DOHH2 (cell line): ENCODE measurements around the gene TACC2.

ENCODE experiments used
- H3F3A ChIP-seq: fragments of 200-600 bp; sonication (generic), shearing (Covaris generic); 2 replicates; pipeline ENCODE4 v1.6.0; 2016; ENCODE audit warnings: antibody characterized with exemption, mild to moderate bottlenecking; ENCODE audit not compliant: control insufficient read depth, insufficient read depth
- H3K27ac ChIP-seq: fragments of 200-600 bp; sonication (generic); 2 replicates; pipeline ENCODE4 v1.5.1; 2014; ENCODE audit warnings: low read depth, mild to moderate bottlenecking, low read length, moderate library complexity
- H3K27me3 ChIP-seq: fragments of 200-600 bp; sonication (generic); 2 replicates; pipeline ENCODE4 v1.6.1; 2014; ENCODE audit warnings: mild to moderate bottlenecking, low read length, mixed read lengths; ENCODE audit not compliant: control insufficient read depth
- H3K36me3 ChIP-seq: fragments of 200-600 bp; sonication (generic); 2 replicates; pipeline ENCODE4 v1.6.1; 2014; ENCODE audit warnings: mild to moderate bottlenecking, low read length, moderate library complexity, mixed read lengths; ENCODE audit not compliant: control insufficient read depth
- H3K4me1 ChIP-seq: fragments of 200-600 bp; sonication (generic); 2 replicates; pipeline ENCODE4 v1.6.1; 2014; ENCODE audit warnings: mild to moderate bottlenecking, low read length, mixed read lengths; ENCODE audit not compliant: control insufficient read depth
- H3K4me2 ChIP-seq: fragments of 200-600 bp; sonication (generic); 2 replicates; pipeline ENCODE4 v1.6.0; 2014; ENCODE audit warnings: mild to moderate bottlenecking, low read length, moderate library complexity
- H3K4me3 ChIP-seq: fragments of 200-600 bp; sonication (generic); 2 replicates; pipeline ENCODE4 v1.5.1; 2014; ENCODE audit warnings: mild to moderate bottlenecking, low read length, mixed read lengths
- H3K79me2 ChIP-seq: fragments of 200-600 bp; sonication (generic); 2 replicates; pipeline ENCODE4 v1.6.1; 2014; ENCODE audit warnings: mild to moderate bottlenecking, low read length, mixed read lengths; ENCODE audit not compliant: control insufficient read depth
- H3K9me2 ChIP-seq: fragments of 200-600 bp; sonication (generic); replicated peaks from 2 replicates; pipeline ENCODE4 v1.6.1; 2014; ENCODE audit warnings: mild to moderate bottlenecking, low read length, mixed read lengths; ENCODE audit not compliant: control insufficient read depth
- H3K9me3 ChIP-seq: fragments of 200-600 bp; sonication (generic); 2 replicates; pipeline ENCODE4 v1.6.1; 2014; ENCODE audit warnings: antibody characterized with exemption, low read length, mixed read lengths; ENCODE audit not compliant: control insufficient read depth, insufficient read depth
- H4K20me1 ChIP-seq: fragments of 200-600 bp; sonication (generic); 2 replicates; pipeline ENCODE4 v1.6.0; 2014; ENCODE audit warnings: low read depth, mild to moderate bottlenecking, antibody characterized with exemption, low read length, moderate library complexity; ENCODE audit not compliant: control insufficient read depth, insufficient read depth
- CTCF ChIP-seq: fragments of 200-600 bp; sonication (generic); IDR thresholded peaks from one replicate; pipeline ENCODE4 v1.5.1; 2014; ENCODE audit warnings: antibody characterized with exemption, mild to moderate bottlenecking, low read depth, low read length; ENCODE audit not compliant: poor library complexity, severe bottlenecking
- EZH2phosphoT487 ChIP-seq: fragments of 200-600 bp; sonication (generic); IDR thresholded peaks from 2 replicates; pipeline ENCODE4 v1.6.1; 2017; ENCODE audit warnings: borderline replicate concordance, mild to moderate bottlenecking, antibody characterized with exemption, low read length, moderate library complexity, mixed read lengths

Gene TACC2

GRCh38 chr10:122010405-122011050, 21.6 kb downstream of the TACC2 start:
- Histone ChIP-seq H3K4me3 (no peak overlapping the region), H3K79me2 (no peaks in the 10 kb centered on the region), H3K27ac (no peak overlapping the region), H3K4me2 (no peak overlapping the region), H3K9me2 (no peaks in the 10 kb centered on the region), H4K20me1 (no peaks in the 10 kb centered on the region), H3F3A (no peaks in the 10 kb centered on the region), H3K9me3 (no peaks in the 10 kb centered on the region), H3K27me3 (no peaks in the 10 kb centered on the region; the same call in 1 of the 2 replicates), H3K36me3 (no peaks in the 10 kb centered on the region), H3K4me1 (no peaks in the 10 kb centered on the region)
- TF ChIP-seq CTCF, result no peak
- no peak for TF ChIP-seq EZH2phosphoT487

DNA sequence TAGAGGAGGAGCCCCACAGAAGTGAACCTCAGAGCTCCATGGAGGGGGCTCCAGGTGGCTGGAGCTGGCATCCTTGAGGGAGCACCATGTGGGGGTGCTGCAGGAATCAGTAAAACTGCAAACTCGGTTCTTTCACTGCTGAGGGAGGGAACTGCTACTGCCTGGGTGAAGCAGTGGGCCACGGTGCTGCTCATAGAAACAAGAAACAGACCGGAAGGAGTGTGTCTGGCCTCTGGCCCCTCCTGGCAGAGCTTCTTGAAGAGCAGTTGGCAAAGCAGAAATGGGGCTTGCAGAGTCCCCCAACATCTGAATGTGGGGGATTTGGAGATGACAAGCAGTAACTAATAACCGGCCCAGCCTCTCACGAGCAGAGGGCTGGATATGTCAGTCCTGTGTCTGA, 23.8 kb downstream of the TACC2 start:
- Histone ChIP-seq H4K20me1 (no peaks in the 10 kb centered on the region), H3K4me3 (no peak overlapping the region), H3K27me3 (peaks cover 4% of the 10 kb centered on the region), H3K4me2 (no peak overlapping the region), H3K9me2 (no peaks in the 10 kb centered on the region), H3K36me3 (no peaks in the 10 kb centered on the region), H3K27ac (no peak overlapping the region), H3K9me3 (no peaks in the 10 kb centered on the region), H3F3A (no peaks in the 10 kb centered on the region), H3K79me2 (no peaks in the 10 kb centered on the region), H3K4me1 (no peaks in the 10 kb centered on the region)
- TF ChIP-seq EZH2phosphoT487 (no peak), CTCF (no peak)

DNA sequence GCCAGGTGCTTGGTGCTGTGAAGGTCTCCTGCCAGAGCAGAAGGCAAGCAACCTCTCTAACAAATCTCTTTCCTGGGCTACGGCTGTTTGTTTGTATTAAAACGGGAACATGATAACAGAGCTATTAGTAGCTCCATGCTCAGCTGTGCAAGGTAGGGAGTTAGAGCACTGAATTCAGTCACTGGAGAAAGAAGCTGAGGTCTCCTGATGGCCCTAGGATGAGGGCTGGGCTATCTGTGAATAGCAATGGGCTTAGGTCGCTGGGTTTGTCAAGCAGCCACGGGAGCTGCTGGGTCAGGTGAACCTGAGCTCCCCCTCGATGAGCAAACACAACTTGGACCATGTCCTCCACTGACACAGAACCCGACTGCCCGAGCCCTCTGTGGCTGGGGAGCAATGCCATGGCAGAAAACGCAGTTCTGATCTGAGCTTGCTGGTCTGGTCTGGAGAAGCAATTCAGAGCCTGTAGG, 24.4 kb downstream of the TACC2 start:
- Histone ChIP-seq H3K36me3 (no peaks in the 10 kb centered on the region), H3K79me2 (no peaks in the 10 kb centered on the region), H3K27ac (no peak overlapping the region), H3F3A (no peaks in the 10 kb centered on the region), H3K4me1 (no peaks in the 10 kb centered on the region), H3K4me2 (no peak overlapping the region), H3K27me3 (peaks cover 4% of the 10 kb centered on the region), H3K4me3 (no peak overlapping the region), H3K9me2 (no peaks in the 10 kb centered on the region), H3K9me3 (no peaks in the 10 kb centered on the region), H4K20me1 (no peaks in the 10 kb centered on the region)
- TF ChIP-seq EZH2phosphoT487 (no peak), CTCF (no peak)
